OCI-LY3 (cell line): ENCODE measurements around the gene NOVA2.
"Not testable (repeated sequence)": the region's sequence is repeated elsewhere in the genome, so short reads cannot be mapped to it uniquely, and the experiment has no call there.

ENCODE experiments used
- H2AFZ ChIP-seq: fragments of 200-600, 300-600 bp; shearing (Covaris generic); 2 replicates; pipeline ENCODE4 v1.6.0; 2014; ENCODE audit warnings: antibody characterized with exemption, low read depth, low read length
- H3K27ac ChIP-seq: fragments of 200-600, 300-600 bp; sonication (generic); 2 replicates; pipeline ENCODE4 v1.5.1; 2014; ENCODE audit warnings: mild to moderate bottlenecking, low read length, moderate library complexity, mixed read lengths
- H3K27me3 ChIP-seq: fragments of 200-600, 300-600 bp; sonication (generic); 2 replicates; pipeline ENCODE4 v1.6.1; 2014; ENCODE audit warnings: low read depth, low read length, mixed read lengths
- H3K36me3 ChIP-seq: fragments of 200-600, 300-600 bp; sonication (generic); replicated peaks from 2 replicates; pipeline ENCODE3; 2014; ENCODE audit warnings: low read depth, low read length, mixed read lengths
- H3K4me1 ChIP-seq: fragments of 300-600, 200-600 bp; sonication (generic); 2 replicates; pipeline ENCODE4 v1.6.1; 2014; ENCODE audit warnings: low read length, mixed read lengths
- H3K4me2 ChIP-seq: fragments of 200-600, 300-600 bp; sonication (generic); 2 replicates; pipeline ENCODE4 v1.6.1; 2014; ENCODE audit warnings: low read length, mixed read lengths
- H3K4me3 ChIP-seq: fragments of 300-600, 200-600 bp; sonication (generic); 2 replicates; pipeline ENCODE4 v1.5.1; 2014; ENCODE audit warnings: antibody characterized with exemption, mild to moderate bottlenecking, low read length, moderate library complexity
- H3K79me2 ChIP-seq: fragments of 300-600, 200-600 bp; shearing (Covaris generic); 2 replicates; pipeline ENCODE4 v1.6.1; 2014; ENCODE audit warnings: mild to moderate bottlenecking, low read length, mixed read lengths
- H3K9ac ChIP-seq: fragments of 300-600, 200-600 bp; shearing (Covaris generic); 2 replicates; pipeline ENCODE4 v1.6.0; 2014; ENCODE audit warnings: mild to moderate bottlenecking, low read length, moderate library complexity
- H3K9me3 ChIP-seq: fragments of 200-600, 300-600 bp; shearing (Covaris generic); 2 replicates; pipeline ENCODE4 v1.6.1; 2014; ENCODE audit warnings: low read length, mixed read lengths; ENCODE audit not compliant: insufficient read depth
- H4K20me1 ChIP-seq: fragments of 200-600, 300-600 bp; sonication (generic); 2 replicates; pipeline ENCODE4 v1.6.1; 2016; ENCODE audit warnings: low read length, mixed read lengths; ENCODE audit not compliant: insufficient read depth
- CTCF ChIP-seq: fragments of 200-600, 300-600 bp; sonication (generic); IDR thresholded peaks from 2 replicates; pipeline ENCODE4 v1.5.1; 2014; ENCODE audit warnings: antibody characterized with exemption, low read length, low read depth
- EZH2phosphoT487 ChIP-seq: fragments of 200-600 bp; shearing (Covaris generic); IDR thresholded peaks from 2 replicates; pipeline ENCODE4 v1.6.1; 2018; ENCODE audit warnings: antibody characterized with exemption, mixed run types, low read depth

Gene NOVA2

GRCh38 chr19:45899919-45900589 lies 73.6 kb downstream of the NOVA2 start:
- Histone ChIP-seq H2AFZ (no peak overlapping the region), H3K79me2 (peaks cover 14% of the 10 kb centered on the region), H3K36me3 (peaks cover 30% of the 10 kb centered on the region), H3K27me3 (no peaks in the 10 kb centered on the region), H3K4me1 (peaks cover 13% of the 10 kb centered on the region), H3K4me3 (no peak overlapping the region), H3K9me3 (no peaks in the 10 kb centered on the region), H4K20me1 (no peaks in the 10 kb centered on the region), H3K4me2 (no peak overlapping the region), H3K27ac (no peak overlapping the region), H3K9ac (no peak overlapping the region)
- TF ChIP-seq CTCF = no peak
- TF ChIP-seq EZH2phosphoT487 = no peak

DNA sequence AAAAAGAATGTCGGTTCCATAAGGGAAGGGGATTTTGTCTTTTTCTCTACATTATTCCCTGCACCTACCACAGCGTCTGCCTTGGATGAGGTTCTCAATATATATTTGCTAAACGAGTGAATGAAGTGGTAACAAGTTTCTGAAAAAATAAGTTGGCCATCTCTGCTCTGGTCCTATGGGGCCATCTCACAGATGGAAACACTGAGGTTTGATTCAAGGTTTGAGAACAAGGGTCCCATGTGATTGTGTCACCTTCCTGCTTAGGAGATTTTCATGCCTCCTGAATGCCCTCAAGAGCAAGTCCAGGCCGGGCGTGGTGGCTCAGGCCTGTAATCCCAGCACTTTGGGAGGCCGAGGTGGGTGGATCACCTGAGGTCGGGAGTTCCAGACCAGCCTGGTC lies 74.4 kb downstream of the NOVA2 start:
- Histone ChIP-seq H3K9me3 (no peaks in the 10 kb centered on the region), H2AFZ (no peak overlapping the region), H3K9ac (no peak overlapping the region), H3K79me2 (peaks cover 14% of the 10 kb centered on the region), H4K20me1 (no peaks in the 10 kb centered on the region), H3K27ac (no peak overlapping the region), H3K4me3 (no peak overlapping the region), H3K4me1 (peaks cover 13% of the 10 kb centered on the region), H3K4me2 (no peak overlapping the region), H3K36me3 (peaks cover 32% of the 10 kb centered on the region), H3K27me3 (no peaks in the 10 kb centered on the region)
- TF ChIP-seq EZH2phosphoT487 (no peak), CTCF (no peak)

DNA sequence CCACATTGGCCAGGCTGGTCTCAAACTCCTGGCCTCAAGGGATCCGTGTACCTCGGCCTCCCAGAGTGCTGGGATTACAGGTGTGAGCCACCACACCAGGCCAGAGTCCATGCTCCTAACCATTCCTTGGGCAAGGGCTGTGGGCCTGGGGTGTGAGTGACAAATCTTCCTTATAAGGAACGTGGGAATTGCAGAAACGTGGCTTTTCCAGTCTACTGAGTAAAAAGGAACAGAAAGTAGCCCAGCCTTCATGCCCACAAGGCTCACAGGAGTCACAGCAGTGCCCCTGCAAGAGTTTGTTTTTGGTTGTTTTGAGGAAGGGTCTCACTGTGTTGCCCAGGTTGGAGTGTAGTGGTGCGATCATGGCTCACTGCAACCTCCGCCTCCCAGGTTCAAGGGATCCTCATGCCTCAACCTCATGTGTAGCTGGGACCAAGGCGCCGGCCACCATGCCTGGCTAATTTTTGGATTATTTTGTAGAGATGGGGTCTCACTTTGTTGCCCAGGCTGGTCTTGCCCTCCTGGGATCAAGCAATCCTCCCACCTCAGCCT lies 76.3 kb downstream of the NOVA2 start:
- Histone ChIP-seq H3K9ac (no peak overlapping the region), H3K27me3 (no peaks in the 10 kb centered on the region), H3K9me3 (no peaks in the 10 kb centered on the region), H3K4me1 (peaks cover 19% of the 10 kb centered on the region), H4K20me1 (no peaks in the 10 kb centered on the region), H3K4me3 (no peak overlapping the region), H3K79me2 (peaks cover 14% of the 10 kb centered on the region), H2AFZ (no peak overlapping the region), H3K4me2 (peak overlapping the region; percentile 41; the same call in 1 of the 2 replicates), H3K36me3 (peaks cover 33% of the 10 kb centered on the region), H3K27ac (no peak overlapping the region)
- TF ChIP-seq CTCF (no peak), EZH2phosphoT487 (no peak)

GRCh38 chr19:45895983-45896599 lies 77.6 kb downstream of the NOVA2 start:
- H3K4me3 ChIP-seq, H3K9me3 ChIP-seq, H3K9ac ChIP-seq, H3K79me2 ChIP-seq, H3K4me2 ChIP-seq, H3K27ac ChIP-seq, H4K20me1 ChIP-seq, H2AFZ ChIP-seq, H3K27me3 ChIP-seq: not testable (repeated sequence)
- H3K4me1 ChIP-seq = peaks cover 19% of the 10 kb centered on the region
- H3K36me3 ChIP-seq = peaks cover 35% of the 10 kb centered on the region
